Stimulated activated CD8-positive, alpha-beta memory T cell treated with anti-CD3 and anti-CD28 coated beads, Interleukin-15, amount 100 ng/mL, for 48 hours (primary cell): ENCODE results near the gene MYF6.
"Not testable (repeated sequence)": the region's sequence is repeated elsewhere in the genome, so short reads cannot be mapped to it uniquely, and the experiment has no call there.

Experiments
- DNase-seq, 2 donors: peaks; one replicate each; pipeline ENCODE4 v3.0.0-alpha.2; 2020; ENCODE audit warnings: low read depth in 2 of 2

Gene MYF6

DNA sequence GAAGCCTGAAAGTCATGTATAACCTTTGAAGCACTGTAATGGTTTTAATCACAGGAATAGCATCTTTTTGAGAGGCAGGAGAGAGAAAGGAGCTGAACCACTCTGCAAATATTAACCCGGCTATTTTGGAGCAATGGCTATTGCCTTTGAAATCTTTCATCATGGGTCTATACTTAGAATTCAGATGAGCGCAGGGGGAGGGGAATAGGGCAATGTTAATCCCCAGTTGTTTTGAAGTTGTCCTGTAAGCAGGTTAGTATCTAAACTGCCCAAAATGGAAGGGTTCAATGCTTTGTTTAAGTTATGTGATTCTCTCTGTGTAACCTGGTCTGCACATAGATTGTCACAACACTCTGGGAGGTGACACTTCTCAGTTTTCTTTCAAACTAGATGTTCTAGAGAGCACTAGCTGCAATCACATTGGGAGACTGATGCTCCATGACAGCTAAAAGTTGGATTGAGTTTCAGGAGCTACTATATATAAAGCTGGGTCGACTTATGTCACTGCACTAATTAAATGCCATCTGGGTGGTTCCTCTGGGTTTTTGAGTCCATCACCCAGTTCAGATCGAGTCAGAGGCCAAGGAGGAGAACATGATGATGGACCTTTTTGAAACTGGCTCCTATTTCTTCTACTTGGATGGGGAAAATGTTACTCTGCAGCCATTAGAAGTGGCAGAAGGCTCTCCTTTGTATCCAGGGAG is at the start of gene MYF6:
Gene MYF6 (plus strand): TSS at position 509 of the 704 bp plus-strand sequence. CDS start 86 bp downstream, at position 595.
- DNase-seq: no peak

DNA sequence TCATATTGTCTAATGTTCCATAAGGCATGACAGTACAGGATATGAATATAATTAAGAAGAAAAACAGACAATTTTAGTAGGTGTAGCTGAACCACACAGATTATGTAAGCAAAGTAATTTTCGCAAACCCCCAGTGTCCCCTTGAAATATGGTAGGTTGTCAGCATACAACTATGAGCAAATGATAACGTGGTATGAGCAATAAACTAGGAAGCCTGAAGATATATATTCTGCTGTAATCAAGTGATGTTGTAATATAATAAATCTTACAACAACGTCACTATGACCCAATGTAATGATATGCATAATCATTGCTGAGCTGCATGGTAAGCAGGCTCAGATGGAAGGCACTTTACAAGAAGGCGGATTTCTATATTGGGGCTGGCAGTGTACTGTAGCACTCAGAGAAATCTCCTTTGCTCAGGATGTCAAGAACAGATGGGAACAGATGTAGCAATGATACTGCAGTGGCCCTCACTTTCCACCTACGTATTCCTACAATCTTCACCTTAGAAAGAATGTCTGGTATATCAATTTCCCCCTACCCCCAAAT is 47.8 kb upstream of the MYF6 start:
- DNase-seq: no peak

DNA sequence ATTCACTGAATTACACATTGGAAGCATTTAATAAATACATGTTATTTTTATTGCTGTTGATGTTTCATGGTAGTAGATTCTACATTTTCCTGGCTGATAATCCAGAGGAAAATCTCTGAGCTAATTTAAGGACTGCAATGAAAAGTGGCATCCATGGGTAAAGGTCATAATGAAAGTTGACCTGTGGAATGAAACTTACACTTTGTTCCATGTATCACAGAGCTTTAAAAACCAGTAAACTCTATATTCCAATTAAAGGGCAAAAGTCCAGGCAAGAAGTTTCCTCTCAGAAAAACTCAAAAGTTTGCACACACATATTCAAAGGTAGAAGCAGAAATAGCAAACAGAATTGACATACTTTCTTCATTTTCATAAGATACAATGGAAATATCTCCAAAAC is 44.8 kb upstream of the MYF6 start:
- no peak for DNase-seq

DNA sequence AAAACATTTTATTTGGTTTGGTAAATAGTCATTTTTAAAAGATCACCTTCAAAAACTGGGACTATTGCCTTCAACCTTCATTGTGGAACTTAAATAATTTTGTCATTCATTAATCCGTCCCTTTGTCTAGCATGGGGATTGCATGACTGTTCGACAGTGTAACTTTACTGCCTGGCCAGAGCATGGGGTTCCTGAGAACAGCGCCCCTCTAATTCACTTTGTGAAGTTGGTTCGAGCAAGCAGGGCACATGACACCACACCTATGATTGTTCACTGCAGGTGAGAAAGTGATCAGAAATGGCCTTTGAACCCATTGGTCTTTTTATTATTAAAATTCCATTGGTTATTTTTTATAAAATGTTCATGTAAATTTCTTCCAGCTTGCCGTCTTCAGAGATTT is 37.2 kb upstream of the MYF6 start:
- DNase-seq: no peak

DNA sequence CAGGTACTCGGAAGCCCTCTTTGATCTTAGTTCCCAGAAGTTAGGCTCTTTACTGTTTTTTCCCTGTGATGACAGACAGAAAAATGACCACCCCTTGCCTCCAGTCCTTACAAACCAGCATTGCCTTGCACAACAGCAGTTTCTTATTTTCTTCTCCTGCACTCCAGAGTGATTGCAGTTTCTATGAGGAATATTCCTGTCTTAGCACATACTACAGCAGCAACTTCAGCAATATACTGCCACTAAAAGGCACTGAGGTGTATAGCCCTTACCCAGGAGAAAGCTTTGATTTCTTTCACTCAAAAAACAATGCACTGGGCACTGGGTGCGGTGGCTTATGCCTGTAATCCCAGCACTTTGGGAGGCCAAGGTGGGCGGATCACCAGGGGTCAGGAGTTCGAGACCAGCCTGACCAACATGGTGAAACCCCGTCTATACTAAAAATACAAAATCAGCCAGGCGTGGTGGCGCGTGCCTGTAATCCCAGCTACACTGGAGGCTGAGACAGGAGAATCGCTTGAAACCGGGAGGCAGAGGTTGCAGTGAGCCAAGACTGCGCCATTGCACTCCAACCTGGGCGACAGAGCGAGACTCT is 31.3 kb upstream of the MYF6 start:
- not testable (repeated sequence) for DNase-seq

DNA sequence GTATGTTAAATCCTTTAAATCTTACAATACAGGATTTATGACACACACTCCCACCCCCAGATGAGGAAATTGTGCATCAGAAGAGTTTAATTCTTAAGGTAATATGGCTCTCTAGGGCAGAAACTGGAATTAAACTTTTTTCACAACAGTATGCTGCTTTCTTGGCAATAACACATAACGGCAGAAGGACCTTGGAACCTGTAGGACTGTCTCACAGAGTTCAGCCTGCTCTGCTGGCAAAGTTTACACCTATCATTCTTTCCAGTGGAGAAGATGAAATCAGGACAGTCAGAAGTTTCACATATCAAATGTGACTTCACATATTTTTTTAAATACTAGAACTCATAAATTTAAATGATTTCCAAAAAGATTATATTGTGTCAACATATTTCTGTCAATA is 30.6 kb upstream of the MYF6 start:
- no peak for DNase-seq

DNA sequence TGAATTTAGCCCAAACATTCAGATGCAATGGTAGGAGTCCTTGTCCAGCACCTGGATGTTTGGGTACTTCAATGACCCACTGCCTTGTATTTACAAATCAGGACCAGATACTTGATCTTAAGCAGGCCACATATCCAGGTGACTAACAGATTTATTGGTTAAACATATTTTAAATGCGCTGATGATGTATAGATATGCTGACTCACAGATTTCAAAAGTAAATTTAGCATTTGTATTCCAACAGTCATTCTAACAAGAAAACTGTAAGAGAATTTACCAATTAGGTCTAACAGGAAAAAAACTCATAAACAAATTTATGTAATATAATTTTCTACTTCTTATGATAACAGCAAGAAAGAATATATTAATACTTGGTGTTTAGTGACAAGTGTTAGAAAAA is 29.4 kb upstream of the MYF6 start:
- DNase-seq: no peak

DNA sequence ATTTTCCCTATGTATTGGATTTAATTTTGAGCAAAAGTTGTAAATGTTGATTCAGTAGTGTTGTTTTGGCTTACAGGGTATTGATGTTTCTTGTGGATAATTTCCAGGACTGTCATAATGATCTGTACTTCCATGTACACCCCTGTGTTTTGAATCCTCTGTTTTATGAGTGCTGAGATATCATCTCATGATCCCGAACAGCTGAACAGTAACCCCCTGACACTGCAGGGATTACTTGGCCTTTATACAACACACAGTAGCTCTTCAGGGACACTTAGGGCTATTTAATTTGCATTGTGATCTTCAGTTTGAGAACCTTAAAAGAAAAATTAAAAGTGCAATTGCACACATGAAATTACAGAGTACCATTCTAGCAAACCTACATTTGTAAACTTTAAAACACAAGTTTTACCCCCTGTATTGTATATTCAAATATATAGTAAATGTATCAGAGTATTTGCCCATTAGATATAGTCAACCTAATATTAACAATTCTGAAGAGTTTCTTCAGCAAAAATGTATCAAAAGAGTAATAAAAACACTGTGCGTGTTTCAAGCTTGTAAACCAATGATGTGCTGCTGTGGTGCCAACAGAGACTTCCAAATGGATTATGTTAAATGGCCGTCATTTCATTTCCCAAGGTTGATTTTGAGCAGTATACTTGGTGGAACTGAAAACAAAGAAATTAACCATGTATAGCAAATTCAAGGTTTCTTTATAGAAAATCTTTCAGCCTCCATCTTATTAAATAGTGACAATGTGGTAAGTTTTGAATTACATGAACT is 27.9 kb upstream of the MYF6 start:
- DNase-seq: no peak

DNA sequence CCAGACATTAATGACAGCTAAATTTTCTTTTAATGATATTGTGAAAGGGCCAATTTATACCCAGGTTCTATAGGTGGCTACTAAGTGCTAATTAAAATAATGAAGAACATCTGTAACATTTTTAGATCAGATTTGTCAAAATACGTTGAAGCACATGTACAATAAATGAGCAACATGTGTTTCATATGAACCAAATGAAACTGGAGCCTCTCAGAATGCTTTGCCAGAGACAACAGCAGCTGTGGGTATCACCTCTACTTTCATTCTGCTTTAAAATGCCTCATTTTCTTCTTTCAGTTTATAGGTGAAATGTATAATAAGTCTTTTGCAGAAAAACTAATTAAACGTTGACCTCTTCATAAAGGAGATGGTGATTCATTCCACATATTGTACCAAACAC is 26.1 kb upstream of the MYF6 start:
- no peak for DNase-seq

DNA sequence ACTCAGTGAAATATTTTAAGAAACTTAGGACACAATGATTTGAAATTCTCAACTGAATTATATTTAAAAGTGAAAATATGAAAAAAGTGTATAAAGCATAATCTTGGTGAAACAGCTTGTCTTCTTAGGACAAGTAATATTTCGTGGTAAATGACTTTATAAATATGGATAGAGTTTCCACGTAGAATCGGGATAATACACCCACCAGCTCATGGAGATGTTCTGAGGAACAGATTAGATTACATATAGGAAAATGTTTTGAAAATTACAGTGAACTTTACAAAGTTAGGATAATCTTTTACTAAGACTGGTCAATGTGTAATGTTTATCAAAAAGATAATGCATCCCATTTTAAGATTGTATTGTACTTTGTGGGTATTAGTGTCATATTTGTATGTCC is 25.6 kb upstream of the MYF6 start:
- no peak for DNase-seq

DNA sequence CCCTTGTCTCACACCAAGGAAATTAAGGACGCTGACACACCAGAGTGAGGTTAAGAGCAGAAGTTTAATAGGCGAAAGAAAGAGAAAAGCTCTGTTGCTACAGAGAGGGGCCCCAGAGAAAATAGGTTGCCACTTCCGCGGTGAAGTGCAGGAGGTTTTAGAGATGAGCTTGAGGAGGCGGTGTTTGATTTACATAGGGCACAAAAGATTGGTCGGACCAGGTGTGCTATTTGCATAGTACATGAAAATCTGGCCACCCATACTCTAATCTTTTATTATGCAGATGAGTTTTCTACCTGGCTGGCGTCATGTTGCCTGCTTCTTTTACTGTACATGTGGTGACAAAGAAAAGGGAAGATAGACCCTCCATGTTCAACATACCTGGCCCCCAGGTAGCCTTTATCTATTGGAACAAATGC is 23.3 kb upstream of the MYF6 start:
- no peak for DNase-seq

DNA sequence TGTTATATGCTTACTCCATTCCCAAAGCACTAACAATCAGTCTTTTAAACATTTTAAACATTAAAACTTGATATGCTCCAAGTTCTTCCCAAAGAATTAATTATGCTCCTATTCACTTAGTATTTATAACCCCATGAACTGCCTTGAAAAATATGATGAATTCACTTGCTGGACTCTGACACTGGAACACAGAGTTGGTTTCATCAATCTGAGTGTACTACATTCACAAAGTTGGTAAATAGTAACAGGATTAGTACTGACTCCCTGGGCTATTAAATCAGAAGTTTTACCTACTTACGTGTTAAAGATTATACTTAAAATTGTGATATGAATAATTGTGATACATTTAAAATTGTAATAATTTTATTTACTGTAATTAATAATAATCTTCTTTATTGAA is 17.3 kb upstream of the MYF6 start:
- DNase-seq: no peak

DNA sequence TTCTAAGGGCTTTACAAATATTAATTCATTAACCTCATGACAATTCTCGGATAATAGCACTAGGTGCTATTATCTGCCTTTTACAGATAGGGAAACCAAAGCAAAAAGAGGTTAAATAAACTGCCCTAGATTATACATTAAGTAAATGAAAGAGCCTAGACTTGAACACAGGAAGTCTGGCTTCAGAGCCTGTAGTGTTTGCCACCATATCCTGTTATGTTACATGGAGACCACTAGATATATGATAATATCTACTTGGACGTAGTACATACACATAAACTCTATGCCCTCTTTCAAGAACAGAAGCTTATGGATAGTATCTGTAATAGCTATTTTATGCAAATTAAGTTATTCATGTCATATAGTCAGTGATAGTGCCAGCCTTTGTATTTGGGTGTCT is 16.9 kb upstream of the MYF6 start:
- no peak for DNase-seq

DNA sequence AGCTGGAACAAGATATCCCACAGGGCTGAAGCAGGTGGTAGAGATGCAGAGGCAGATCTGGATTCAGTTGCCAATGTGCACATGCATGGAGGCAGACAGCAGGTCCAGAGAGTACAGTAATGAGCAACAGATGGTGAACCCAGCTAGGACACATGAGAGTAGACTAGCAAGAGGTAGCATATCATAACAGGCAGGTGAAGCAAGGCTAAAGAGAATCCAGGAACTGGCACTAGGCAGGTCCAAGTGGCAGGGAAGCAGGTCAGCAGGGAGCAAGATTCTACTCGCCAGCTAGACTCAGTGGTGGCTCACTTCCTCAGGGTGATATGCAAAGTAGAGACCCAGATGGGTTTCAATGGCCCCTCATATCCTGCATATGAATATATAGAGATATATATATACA is 15.3 kb upstream of the MYF6 start:
- no peak for DNase-seq

DNA sequence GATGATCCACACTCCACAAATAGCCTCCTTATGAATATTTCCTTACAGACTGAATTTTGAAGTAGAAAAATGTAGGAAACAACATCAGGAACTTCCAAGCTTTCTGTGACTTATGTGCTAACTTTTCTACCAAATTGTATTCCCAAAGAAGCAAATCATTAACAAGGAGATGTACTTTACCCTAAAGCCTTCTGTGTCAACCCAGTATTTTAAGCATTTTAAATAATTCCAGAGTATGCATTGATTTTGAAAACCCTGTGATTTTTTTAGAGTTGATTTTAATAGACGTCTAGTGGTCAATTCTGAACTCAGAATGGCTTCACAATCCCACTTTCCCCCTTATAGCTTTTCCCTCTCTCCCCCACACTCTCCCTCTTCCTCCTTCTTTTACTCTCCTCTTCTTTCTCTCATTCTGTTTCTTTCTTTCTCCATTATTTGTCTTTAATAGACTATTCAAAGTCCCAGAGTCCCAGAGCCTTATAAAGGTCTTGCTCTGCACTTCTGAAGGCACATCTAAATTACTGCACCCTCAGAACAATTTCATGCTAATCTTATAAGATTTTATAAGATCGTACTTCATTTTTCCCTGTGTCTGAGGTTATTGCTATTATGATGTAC is 10.1 kb upstream of the MYF6 start:
- no peak for DNase-seq

DNA sequence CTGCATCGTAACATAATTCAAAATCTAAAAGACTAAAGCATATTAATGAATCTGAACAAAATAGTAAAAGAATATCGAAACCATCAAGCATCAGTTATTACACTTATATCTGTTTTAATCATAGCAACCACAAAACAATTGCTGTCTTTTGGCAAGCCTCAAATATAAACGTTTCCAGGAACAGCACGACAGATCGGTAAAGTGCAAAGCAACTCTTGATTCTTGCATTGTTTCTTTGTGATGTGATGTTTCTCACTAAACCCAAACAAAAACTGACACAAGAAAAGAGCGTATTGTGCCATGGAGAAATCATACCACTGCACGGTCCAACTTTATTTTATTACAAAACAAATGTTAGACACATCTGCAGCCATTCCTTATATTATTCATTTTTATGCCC is 9.2 kb upstream of the MYF6 start:
- no peak for DNase-seq

DNA sequence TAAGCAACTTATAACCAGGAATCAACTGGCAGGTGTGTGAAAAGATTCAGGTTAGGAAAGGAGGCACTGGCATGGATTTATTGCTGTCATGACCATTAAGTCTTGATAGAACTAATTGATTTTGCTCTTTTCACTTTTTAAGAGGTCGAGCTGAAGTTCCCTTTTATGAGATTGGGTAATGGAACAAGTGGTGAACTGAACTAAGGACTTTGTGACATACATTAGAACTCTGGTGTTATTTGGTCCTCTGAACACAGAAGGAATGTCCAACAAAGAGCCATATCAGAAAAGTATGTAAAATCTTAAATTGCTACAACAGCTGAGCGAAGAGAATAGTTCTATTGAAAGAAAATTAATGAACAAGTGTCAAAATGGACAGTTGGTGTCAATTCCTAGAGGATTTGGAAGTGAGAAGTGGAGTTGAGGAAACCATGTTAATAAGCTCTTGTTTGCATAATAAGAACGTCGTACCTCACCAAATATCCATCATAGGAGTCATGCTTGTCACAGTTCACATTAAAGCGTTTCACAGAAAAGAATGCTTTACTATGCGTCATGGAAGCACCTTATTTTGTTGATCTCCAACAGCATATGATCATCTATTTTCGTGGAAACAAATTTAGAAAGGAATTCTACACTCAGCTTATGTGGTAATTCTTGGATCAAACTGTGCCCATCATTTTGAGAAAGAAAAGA is 8.4 kb upstream of the MYF6 start:
- no peak for DNase-seq

DNA sequence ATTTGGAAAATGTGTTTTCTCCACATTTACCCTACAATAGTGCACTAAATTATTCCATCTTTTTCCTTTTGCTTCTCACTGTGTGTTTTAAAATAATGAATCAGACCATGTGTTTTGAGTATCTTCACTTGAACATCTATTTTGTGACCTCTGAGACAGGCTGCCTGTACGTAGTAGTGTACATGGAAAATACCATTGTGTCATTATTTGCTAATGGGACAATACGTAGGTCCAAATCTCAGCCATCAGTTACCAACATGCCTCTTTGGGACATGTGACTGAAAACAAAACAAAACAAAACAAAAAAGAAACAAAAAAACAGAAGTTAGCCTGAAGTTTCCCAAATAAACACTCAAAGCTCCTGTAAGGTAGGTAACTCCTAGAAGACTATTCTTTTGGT is 7.1 kb upstream of the MYF6 start:
- DNase-seq: no peak

DNA sequence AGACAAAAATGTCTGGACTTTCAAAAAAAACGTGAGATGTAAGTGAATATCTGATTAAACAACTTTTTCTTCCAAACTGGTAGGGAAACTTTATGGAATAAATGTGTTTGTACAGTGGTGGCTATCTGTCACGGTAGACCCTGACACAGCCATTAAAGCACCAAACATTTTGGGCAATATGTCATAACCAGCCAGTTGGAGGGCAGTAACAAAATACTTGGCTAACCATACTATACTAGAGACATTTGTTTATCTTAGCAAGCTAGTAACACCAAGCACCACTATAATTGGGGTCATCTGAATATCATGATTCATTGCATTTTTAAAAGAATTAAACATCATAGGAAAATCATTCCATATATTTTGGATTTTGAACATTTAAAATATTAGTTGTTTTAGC is 6.0 kb upstream of the MYF6 start:
- DNase-seq: no peak

DNA sequence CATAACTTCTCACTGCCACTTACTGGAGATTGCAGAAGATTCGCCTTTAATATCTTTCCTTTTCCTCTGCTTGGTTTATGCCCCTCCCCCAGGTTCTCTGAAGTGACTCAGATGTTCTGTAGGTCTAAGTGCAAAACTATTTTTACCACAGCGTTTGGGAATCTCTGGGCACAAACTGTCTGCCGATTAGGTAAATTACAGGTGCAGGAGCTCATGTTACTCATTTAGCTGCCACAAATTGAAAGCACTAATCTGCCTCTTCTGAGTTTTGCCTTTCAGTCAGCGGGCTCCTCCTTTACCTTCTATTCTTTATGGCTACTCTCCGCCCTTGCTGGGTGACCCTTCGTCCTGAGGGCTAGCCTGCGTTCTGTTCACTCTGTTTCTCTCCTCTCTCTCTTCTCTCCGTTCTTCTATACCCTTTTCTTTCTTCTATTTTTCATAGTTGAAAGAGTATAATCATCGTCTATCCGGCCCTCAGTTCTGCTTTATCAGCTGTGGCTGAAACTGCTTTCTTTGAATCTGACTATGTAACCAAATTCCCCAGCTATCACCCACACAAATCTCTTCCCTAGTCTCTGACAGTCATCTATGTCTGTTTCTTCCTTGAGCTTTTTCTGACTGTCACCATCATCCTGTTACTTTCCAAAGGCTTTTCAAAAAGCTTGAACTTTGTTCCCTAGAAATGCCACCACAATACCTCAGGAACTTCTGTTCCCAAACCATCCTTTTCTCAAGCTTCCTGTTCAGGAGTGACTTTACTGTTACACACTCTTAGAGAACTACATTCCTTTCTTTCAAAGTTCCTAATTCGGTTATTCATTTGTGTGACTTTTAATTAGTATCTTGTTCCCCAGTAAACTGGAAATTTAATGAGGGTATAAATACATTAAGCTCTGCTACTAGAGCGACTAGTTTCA is 4.3 kb upstream of the MYF6 start:
- DNase-seq: no peak

DNA sequence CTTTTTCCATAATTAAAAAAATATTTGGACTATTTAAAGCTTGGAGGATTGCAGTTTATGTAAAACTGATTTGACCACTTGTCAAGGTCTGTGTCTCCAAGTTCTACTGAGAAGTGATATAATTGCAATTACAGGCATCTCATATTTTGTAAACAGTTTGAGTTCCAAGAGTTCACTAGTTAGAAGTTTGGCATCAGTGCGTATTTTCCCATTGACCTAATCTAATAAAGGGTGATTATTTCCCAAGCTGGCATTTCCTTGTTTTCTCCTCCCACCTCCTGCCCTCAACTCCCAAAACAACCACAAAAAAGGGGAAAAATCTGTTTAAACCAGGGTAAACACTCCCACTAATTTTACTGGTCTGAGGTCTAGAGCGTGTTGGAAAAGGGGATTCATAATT is 3.0 kb upstream of the MYF6 start:
- no peak for DNase-seq
